ENCODE results near the gene CCR7. TPM values are rescaled to one million over a fixed set of nuclear protein-coding genes. Genes with fewer than 3 reads are reported as not detected.

Gene CCR7
- total and polyA plus RNA-seq, 2 of the 8 experiments (the other 6 are each of a cell fraction or from before 2014, with no cell fraction given) = 0.12 to 0.17 TPM

GRCh38 chr17:40530531-40530994 is 34.7 kb downstream of the CCR7 start (continued):
- TF ChIP-seq EP300 (IDR thresholded peaks at IDR 0.05; ENCODE audit: borderline replicate concordance in 1 of 2, low read depth in 2 of 2, low read length in 2 of 2) (no peak), EGR1 (IDR thresholded peaks at IDR 0.05; ENCODE audit: borderline replicate concordance, low read depth, low read length) (no peak)
